GM21723 (cell line): Measurements from ENCODE around the gene LINC00237.

ENCODE experiments used
- ATAC-seq: cut with Tn5 transposase; IDR thresholded peaks from one replicate; pipeline ENCODE4 v1.9.1; 2021; ENCODE audit warnings: mild to moderate bottlenecking, moderate library complexity; ENCODE audit not compliant: unreplicated experiment

LINC00237 gene

DNA sequence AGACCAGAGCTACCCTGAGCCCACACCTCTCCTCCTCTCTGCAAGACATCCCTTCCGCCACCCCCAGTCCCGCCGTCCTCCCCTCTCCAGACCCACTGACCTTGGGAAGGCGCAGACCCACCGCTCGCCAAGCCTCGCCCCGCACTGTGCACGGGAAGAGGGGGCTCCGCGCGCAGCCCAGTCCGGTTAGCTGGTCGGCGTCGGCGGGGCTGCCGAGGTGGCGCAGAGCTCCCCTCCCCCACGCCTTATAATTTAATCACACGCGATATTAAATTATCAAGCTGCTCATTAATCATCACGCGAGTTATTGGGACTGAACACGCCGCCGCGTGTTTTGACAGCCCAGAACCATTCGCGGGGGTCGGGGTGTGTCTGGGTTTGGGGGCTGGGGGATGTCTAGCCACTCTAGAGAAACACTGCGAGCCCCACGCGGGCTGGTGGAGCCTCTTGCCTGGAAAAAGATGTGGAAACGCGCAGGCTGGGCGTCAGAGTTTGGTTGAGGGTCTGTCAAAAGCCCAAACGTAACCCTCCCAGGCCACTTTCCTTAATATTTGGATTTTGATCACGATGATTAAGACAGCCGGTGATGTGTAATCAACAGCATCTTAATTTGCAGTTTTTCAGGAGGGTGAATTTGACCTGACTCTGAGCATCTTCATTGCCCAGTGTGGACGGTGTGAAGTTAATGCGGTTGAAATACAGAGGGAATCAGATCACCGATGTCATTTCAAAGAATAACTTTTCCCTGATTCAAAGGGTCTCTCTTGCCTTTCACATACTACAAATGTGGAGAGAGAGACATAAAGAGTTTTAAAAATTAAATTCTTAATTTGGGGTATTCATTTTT lies at the start of gene LINC00237:
TSS of gene LINC00237 (minus strand) at position 188 of the 847 bp plus-strand sequence.
- no peak for ATAC-seq

DNA sequence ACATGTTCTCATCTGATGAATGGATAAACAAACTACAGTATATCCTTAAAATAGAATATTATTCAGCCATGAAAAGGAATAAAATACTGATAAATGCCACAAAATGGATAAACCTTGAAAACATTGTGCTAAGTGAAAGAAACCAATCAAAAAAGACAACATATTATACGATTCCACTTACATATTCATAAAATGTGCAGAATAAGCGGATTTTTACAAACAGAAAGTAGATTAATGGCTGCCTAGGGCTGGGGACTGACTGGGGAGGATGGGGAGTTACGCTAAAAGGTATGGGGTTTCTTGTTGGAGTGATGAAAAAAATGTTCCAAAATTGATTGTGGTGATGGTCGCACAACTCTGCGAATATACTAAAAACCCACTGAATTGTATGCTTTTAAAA lies 49.1 kb upstream of the LINC00237 start:
- no peak for ATAC-seq

DNA sequence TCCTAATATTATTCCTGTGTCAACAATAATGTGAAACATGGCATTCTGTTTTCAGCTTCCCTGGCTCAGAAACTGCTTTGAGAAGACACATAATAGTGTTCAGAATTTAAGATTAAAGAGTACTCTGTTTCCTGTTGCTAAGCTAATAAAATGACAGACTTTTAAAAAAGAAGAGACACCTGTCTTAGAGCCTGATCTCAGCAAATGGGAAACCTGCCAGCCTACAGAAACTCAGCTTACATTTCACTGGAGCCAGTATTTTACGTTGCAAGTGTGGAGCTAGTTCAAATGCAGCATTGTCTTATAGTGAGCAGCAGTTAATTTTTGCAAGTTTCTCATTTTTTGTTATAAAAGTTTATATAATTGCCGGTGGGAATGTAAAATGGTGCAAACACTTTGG lies 48.5 kb upstream of the LINC00237 start:
- ATAC-seq: no peak

DNA sequence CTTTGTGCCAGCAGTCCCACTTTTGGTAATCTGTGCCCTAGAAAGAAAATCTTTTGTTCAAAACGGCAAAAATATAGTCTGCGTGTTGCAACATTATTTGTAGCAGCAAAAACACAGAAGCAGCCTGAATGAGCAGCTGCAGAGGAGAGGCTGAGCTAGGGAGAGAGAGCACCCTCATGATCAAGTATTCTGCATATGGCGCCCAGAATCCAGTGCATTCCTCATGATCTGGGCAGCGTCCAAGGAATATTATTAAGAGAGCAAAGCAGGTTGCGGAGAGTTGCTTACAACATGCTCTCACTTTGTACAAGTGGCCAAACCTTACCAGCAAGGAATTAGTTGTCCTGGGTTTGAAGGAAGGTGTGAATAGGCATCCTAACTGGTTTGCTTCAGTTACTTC lies 45.6 kb upstream of the LINC00237 start:
- ATAC-seq: no peak

DNA sequence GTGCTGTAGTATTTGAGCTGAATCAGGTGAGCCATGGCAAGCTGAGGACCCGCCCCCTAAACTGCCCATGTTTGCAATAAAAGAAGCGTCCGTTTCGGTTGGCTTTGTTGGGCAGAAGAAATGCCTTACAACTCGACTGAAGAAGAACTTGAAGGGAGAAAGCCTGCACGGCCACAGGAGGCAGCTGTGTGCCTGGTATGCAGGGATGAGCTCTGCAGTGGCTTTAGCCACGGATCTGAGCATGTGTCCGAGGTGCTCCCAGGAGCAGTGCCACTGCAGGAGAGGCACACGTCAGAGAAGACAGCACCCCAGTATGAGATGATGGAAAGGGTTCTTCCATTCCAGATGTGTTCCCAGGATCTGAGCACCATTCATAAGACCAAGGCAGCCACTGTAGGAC lies 43.2 kb upstream of the LINC00237 start:
- ATAC-seq: no peak

DNA sequence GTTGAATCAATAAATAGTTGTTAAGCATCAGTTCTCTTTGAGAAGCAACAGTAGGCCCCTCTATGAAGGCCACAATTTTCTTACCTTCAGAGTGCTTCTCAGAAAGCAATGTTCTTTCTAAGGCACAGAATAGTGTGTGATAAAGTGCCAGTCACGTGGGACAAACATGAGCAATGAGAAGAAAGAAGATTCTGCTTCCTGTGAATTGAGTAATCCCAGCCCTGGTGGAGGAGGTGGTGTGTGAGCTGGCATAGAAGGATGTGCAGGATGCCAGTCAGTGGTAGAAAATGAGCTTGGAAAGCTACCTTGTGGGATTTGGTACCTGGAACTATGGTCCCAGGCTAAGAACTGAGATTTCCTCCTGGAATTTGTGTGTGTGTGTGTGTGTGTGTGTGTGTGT lies 41.4 kb upstream of the LINC00237 start:
- no peak for ATAC-seq

DNA sequence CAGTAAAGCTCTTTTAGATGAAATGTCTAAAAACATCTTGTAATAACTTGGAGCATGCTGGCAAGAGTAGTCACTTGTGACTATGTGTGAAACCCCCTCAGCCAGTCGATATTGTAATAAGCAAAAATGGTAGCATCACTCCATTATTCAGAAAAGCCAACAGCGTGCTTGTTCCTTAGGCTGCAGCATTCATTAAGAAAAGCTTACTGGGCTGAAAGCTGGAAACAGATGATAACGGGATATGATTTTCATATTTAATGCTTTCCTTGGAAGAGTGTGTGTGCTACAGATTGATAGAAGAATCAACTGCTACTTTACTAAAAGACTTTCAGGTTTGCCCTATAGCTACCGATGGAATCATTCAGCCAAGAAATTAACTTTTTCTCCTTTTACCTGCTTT lies 40.1 kb upstream of the LINC00237 start:
- ATAC-seq: no peak

DNA sequence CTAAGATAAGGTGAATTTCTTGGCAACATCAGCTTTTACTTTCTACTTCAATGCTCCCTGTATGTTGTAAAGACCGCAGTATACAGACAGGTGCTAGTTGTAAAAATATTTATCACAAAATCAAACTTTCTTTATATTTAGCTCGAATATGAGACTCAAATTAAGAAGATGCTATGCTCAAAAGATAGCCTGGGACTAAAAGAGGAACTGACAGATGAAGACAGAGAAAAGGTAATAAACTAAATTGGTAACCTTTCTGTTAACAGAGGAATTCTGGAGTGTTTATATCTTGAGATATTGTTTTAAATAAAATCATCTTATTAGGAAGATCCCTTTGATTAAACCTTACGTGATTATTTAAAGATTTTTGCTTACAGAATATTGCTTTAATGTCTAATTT lies 39.3 kb upstream of the LINC00237 start:
- no peak for ATAC-seq

DNA sequence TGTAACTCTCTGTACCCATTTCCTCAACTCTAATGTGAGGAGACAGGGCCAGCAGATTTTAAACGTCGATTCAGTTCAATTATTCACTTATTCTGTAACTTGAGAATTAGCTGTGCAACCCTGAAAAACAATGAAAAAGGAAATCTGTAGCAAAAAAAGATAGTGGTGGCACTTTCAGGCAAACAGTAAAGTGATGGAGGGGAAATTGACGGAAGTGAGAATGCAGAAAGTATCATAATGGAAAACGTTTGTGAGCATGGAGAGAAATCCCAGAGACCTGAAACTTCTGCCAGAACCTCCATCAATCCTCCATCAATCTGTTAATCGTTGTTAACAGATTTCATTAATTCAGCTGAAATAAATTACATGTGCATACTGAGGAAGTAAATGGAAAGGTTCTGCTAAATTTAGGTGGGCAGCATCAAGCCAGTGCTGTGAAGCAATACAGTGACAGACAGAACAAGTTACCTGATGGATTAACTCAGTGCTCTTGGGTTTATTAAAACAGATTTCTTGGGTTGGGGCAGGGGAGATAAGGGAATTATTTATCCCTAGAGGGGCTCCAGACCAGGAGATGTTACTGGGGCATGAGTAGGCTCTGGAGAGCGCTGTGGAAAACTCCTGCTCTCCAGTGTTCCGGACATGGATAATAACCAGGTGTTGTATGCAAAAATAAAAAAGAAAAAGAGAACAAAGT lies 37.2 kb upstream of the LINC00237 start:
- no peak for ATAC-seq

DNA sequence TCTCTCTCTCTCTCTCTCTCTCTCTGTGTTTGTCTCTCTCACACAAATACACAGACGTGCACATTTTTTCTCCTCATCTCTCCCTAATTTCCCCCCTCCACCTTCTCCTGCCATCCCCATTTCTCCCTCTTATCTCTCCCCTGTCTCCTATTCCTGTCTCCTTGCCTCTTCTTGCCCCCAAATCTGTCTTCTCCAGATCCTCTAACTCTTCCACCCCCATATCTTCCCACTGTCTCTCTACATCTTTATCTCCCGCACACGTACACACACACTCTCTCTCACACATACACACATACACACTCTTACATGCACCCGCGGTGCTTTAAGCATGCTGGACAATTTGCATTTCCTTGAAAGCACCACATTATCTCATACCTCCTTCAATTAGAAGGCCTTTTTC lies 35.7 kb upstream of the LINC00237 start:
- no peak for ATAC-seq

DNA sequence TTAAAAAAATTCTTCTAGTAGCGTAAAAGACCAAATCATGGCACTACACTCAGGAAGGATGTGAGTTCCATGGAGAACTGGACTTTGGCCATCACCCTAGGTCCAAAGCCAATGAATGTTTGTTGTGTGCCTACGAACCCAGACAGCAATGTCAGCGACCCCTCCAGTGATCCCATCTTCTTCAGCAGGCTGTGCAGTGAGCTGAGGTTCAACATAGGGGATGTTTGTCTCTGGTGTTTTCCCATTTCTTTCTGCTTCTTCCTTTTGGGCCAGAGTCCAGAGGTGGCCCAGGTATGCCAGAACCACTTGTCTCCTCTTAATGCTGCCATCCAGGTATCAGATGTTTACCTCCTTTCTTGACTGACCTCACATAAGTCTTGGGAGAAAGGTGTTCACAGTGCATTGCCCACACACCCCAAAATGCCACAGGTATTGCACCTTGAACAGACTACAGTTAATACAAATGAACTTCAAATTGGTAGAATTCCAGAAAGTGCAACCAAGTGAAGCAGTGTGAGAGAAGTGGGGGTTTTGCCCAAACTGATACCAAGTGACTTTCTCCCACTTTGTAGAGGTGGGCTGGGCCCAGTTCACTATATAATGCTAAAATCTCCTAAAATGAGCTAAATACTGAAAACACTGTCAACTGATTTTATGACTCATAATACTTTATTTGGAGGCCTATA lies 33.9 kb upstream of the LINC00237 start:
- no peak for ATAC-seq

DNA sequence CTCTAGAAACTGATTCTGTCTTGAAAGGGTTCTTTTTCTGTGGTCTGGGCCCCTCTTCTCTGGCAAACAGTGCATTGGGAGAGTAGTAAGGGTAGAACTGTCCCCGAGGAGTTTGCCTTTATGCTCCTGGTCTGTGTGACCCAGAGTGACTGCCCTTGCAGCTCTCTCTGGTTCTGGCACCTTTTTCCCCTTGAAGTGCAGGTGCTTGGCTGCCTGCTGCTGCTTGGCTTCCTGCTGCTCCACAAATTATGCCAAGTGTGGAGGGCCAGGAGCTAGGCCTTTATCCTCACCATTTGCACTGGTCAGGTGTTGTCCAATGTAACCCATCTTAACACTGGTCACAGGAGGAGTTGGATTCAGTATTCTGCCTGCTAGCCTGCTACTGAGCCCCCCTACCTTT lies 30.9 kb upstream of the LINC00237 start:
- no peak for ATAC-seq

DNA sequence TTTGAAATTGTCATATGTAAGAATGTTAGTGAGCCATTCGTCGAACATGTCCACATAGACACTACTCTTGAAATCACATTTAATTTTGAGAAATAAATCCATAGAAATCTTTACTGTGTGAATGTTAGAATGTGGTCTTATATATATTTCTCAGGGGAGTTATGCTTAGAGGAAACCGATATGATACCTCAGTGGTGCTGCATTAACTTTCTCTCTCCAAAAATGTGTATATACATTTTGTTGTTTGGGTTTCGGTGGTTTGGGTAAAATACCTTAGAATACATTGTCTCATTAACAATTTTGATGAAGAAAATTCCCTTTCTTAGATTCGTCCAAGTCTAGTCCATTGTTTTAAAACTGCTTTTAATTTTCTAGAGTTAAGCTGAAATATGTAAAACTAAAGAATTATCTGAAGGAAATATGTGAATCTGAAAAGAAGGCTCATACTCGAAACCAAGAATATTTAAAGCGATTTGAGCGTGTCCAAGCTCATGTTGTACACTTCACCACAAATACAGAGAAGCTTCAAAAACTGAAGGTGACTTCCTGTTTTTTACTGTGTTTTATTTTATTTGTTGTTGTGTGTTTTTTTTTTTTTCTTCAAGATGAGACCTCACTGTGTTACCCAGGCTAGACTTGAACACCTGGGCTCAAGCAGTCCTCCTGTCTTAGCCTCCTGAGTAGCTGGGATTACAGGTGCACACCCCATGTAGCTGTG lies 30.0 kb upstream of the LINC00237 start:
- ATAC-seq: no peak

DNA sequence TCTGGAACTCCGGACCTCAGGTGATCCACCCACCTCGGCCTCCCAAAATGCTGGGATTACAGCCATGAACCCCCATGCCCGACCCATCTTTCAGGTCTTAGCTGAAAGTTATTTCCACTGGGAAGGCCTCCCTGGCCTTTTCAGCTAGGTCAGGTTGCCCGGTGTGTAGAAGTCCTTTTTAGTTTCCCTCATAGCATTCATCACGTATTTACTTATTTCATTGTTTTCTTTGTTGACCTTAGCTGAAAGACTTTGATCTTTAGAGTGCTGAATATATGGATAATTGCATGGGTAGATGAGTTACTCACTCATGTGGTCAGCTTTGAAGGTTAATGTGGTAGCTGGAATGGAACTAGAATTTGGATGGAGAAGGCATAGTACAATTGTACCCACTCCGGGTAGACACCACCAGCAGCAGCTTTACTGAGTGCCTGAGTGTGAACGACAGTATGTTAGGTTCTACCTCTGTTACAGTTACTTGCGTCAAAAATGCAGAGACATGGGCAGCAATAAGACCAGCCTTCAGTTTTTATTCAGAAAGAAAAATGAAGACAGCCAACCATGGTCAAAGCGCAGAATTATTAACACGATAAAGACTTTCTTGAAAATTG lies 28.8 kb upstream of the LINC00237 start:
- ATAC-seq: no peak

DNA sequence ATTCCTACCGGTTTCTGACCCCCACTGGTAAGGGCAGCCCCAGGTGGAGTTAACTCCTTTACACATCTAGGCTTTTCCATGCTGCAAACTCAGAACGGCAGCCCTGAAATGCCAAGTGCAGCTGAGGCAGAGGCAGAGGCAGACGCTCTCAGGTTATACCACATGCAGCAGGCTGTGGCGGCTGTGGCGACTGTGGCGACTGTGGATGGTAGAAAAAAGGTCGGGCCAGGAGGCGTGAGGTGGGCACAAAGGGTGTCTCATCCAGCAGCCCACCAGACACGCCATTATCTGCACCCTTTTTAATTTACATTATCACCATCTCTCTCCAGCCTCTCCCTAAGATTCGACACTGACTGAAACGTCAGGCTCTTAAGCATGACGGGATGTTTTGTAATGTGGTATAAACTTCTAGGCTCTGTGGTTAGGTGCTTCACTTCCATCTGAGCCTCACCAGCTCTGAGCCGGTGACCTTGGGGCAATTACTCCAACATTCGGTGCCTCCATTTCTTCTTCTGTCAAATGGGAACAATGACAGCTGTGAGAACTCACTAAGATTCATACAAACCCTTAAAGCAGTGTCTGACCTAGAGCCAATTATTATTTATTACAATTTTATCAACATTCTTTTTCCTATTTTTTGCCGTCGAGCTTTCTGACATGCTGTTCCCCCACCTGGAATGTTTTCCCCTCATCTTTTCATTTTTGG lies 27.9 kb upstream of the LINC00237 start:
- ATAC-seq: no peak

DNA sequence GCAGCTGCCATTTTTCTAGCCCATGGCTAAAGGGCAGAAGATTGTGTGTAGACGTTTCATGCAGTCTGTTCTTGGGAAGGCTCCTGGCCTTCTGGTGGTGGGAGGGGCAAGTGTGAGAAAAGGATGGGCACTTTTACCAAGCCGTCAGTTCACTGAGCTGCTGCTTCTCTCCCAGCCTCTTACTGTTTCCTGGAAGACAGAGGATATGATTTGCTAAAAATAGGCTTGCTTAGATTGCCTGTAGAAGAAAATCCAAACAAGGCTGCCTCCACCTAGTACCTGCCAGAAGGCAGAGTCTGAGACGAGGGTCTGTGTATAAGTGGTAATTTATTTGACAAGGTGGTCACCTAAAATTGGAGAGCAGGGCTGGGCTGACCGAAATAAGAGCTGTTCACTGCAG lies 27.2 kb upstream of the LINC00237 start:
- no peak for ATAC-seq

DNA sequence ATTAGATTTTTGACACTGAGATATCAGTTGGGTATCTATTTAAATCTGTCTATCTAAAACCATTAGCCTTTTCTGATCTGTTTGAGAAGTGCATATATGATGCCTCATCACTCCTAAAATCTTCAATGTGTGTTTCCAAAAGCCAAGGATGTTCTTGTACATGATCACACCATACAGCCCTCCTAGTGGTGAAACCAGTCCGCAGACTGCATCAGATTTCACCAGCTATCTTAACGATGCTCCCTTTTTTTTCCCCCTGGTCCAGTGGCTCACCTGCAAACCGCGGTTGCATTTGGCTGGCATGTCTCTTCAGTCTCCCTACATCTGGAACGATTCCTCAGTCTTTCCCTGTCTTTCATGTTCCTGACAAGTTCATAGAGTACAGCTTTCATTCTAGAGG lies 23.7 kb upstream of the LINC00237 start:
- no peak for ATAC-seq

DNA sequence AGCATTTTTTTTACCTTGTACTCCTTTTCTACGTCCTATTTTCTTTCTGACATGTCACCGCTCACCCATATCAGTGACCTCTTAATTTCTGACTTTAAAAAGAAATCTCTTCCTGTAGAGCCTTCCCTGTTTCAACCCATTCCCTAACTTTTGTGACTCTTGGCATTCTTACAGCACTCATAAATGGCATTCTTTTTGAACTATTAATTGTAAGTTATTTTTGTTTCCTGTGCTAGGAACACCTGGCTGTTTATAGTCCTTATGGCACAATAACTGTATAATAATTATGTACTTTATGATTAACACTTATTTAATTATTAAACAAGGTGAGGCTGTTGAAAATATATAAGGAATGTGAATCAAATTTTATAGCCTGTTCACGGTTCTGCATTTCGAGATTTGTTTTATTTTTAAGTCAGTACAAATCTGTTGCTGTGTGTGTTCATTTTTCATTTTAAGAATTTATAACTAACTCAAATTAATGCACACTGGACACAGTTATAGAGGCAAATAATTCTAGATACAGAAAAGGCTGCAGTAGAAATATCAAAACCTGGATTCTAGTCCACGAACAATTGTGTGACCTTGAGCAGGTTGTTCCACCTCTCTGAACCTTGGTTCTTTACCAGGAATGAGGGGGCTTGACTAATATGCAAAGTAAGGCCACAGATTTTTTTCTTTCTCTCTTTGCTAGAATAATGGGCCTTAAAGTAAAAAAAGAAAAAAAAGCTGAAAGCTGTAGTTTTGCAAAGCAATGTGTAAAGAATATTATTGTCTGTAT lies 21.2 kb upstream of the LINC00237 start:
- ATAC-seq: no peak

DNA sequence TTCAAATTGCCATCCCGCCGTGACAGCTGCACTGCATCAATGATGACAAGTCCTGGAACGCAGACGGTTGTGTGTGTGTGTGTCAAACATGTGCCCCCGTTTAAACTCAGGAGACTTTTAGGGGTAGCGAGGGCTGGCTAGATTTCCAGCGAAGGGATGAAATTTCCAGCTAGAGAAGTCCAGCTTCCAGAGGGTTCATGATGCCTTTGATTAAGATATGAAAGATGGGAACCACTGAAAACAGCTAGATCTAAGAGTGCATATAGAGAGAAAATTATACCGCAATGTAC lies 20.4 kb upstream of the LINC00237 start:
- ATAC-seq: no peak
